Muscle of leg (tissue), 11 donors: ENCODE data around the gene SCUBE1. TPM values are rescaled to one million over a fixed set of nuclear protein-coding genes. Genes with fewer than 3 reads are reported as not detected.

ENCODE experiments used
- DNase-seq: peaks from one replicate; pipeline ENCODE4 v3.0.0; 2013
- H3K27ac ChIP-seq: one replicate; pipeline ENCODE4 v1.5.1; 2013; ENCODE audit warnings: mild to moderate bottlenecking, low read length, control low read depth
- H3K27me3 ChIP-seq: one replicate; pipeline ENCODE4 v1.6.1; 2013; ENCODE audit warnings: low read length; ENCODE audit not compliant: control insufficient read depth, insufficient read depth
- H3K36me3 ChIP-seq: one replicate; pipeline ENCODE4 v1.6.1; 2013; ENCODE audit warnings: low read length; ENCODE audit not compliant: control insufficient read depth, insufficient read depth
- H3K4me1 ChIP-seq: one replicate; pipeline ENCODE4 v1.6.1; 2013; ENCODE audit warnings: low read length; ENCODE audit not compliant: control insufficient read depth, insufficient read depth
- H3K4me3 ChIP-seq: one replicate; pipeline ENCODE4 v1.5.1; 2013; ENCODE audit warnings: low read length, control low read depth
- H3K9me3 ChIP-seq: replicated peaks from 2 replicates; pipeline ENCODE4 v1.6.1; 2013; ENCODE audit warnings: low read depth, low read length; ENCODE audit not compliant: control insufficient read depth
- WGBS: methylation state at CpG from one replicate; pipeline ENCODE4 v1.1.5; 2013; ENCODE audit warnings: missing lambda C conversion rate; ENCODE audit not compliant: insufficient coverage; 5-methylcytosine and 5-hydroxymethylcytosine counted together
- polyA plus RNA-seq, 8 donors: library from polyadenylated mRNA; unstranded; fragments of 120-200 nt; gene quantifications; one replicate each; pipeline versions ENCODE4 v1.2.1 to v1.2.3, GENCODE V29; 2013; ENCODE audit warnings: inconsistent platforms in 1 of 8, low replicate concordance in 1 of 8; ENCODE audit not compliant: insufficient read length in 8 of 8, insufficient read depth in 1 of 8
- total RNA-seq: library from RNA; stranded (reverse); fragments of 120-200 nt; gene quantifications from one replicate; pipeline ENCODE4 v1.2.4, GENCODE V29; 2013

Gene SCUBE1
- total and polyA plus RNA-seq, 9 donors, result 0.13 to 2.1 (median 0.45) TPM

DNA sequence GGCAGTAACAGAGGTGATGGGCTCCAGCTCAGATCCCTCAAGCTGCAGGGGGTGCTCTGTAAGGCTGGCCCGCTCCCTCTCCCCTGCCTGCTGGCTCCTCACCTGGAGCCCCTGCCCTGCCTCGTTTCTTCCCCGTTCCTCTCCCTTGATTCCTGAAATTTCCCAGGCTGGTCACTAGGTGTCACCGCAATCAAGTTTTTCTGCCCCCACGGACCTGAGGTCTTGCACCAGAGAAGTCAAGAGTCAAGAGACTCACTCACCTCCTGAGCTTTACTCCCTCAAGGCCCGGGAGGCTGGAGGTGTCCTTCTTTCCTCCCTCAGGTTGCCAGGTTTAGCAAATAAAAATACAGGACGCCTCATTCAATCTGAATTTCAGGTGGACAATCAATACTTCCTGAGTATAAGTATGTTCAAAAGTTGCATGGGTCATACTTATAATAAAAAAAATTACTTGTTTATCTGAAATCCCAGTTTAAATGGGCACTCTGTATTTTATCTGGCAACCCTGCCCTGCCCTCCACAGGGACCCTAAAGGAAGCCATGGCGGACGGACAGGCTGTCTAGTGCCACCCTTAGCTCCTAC lies 69.2 kb downstream of the SCUBE1 start:
- 7% methylated on average over 5 of the region's 9 CpGs for WGBS
- Histone ChIP-seq H3K36me3 (no peaks in the 10 kb centered on the region), H3K27ac (no peak overlapping the region), H3K4me1 (peaks cover 1% of the 10 kb centered on the region), H3K9me3 (no peaks in the 10 kb centered on the region), H3K4me3 (no peak overlapping the region), H3K27me3 (peaks cover 19% of the 10 kb centered on the region)
- DNase-seq, result peak; percentile 68

- Histone ChIP-seq H3K27ac (no peak overlapping the region), H3K4me1 (peaks cover 11% of the 10 kb centered on the region), H3K36me3 (no peaks in the 10 kb centered on the region), H3K4me3 (no peak overlapping the region), H3K9me3 (no peaks in the 10 kb centered on the region), H3K27me3 (peaks cover 21% of the 10 kb centered on the region)
- WGBS, result 67% methylated on average over 10 of the region's 12 CpGs
- DNase-seq, result no peak
Observed at GRCh38 chr22:43272869-43273318, 70.3 kb downstream of the SCUBE1 start.

- Histone ChIP-seq H3K27ac (no peak overlapping the region), H3K9me3 (no peaks in the 10 kb centered on the region), H3K4me1 (peaks cover 17% of the 10 kb centered on the region), H3K36me3 (no peaks in the 10 kb centered on the region), H3K27me3 (peaks cover 21% of the 10 kb centered on the region), H3K4me3 (no peak overlapping the region)
- 72% methylated on average over 12 of the region's 12 CpGs for WGBS
- no peak for DNase-seq
Observed at GRCh38 chr22:43272301-43272700, 70.9 kb downstream of the SCUBE1 start.

DNA sequence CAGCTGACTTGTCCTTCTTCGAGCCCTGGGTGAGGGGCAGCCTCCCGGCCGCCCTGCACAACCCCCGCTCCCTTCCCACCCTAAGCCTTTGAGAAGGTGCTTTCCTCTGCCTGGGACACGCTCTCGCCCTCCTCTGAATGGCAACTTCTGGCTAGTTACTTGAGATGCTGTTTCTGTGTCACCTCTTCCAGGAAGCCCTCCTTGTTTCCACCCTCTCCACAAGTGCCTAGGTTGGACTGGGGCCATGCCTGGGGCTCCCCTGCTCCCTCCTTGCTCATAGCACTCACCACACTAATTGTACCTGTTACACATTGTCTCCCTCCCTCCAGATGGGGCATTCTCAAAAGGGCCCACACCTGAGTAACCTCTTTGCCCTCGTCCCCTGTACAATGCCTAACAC lies 72.2 kb downstream of the SCUBE1 start:
- WGBS, result 86% methylated on average over 7 of the region's 7 CpGs

GRCh38 chr22:43270314-43270908 lies 72.8 kb downstream of the SCUBE1 start:
- Histone ChIP-seq H3K27me3 (peaks cover 23% of the 10 kb centered on the region), H3K4me3 (no peak overlapping the region), H3K36me3 (no peaks in the 10 kb centered on the region), H3K4me1 (peaks cover 18% of the 10 kb centered on the region), H3K9me3 (no peaks in the 10 kb centered on the region), H3K27ac (no peak overlapping the region)
- no peak for DNase-seq
- 76% methylated on average over 9 of the region's 13 CpGs for WGBS

More for the DNA sequence above, 72.2 kb downstream of the SCUBE1 start:
- Histone ChIP-seq H3K4me1 (peaks cover 17% of the 10 kb centered on the region), H3K36me3 (no peaks in the 10 kb centered on the region), H3K27me3 (peaks cover 25% of the 10 kb centered on the region), H3K9me3 (no peaks in the 10 kb centered on the region), H3K4me3 (no peak overlapping the region), H3K27ac (no peak overlapping the region)
- no peak for DNase-seq

DNA sequence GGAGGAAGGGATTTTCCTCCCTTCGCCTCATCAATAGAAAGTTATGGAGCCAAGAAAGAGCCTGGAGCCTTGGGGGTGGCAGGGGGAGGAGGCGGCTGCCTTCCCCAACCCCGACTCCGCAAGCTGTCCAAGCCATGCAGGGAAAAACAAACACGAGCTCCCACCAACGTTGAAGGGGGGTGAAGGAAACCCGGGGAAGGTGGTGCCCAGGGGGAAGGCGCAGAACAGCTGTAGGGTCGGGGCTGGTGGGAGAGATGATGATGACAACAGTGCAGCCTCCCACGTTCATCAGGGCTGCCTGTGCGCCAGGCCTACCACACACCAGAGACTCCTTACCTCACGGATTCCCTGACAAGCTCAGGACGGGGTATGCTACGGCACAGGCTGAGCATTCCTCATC lies 73.5 kb downstream of the SCUBE1 start:
- no peak overlapping the region for H3K27ac ChIP-seq
- H3K4me1 ChIP-seq, result peaks cover 25% of the 10 kb centered on the region
- H3K36me3 ChIP-seq, result no peaks in the 10 kb centered on the region
- no peak overlapping the region for H3K4me3 ChIP-seq
- DNase-seq, result no peak
- no peaks in the 10 kb centered on the region for H3K9me3 ChIP-seq
- H3K27me3 ChIP-seq, result peaks cover 23% of the 10 kb centered on the region
- whole genome bisulfite sequencing, result 59% methylated on average over 5 of the region's 14 CpGs

DNA sequence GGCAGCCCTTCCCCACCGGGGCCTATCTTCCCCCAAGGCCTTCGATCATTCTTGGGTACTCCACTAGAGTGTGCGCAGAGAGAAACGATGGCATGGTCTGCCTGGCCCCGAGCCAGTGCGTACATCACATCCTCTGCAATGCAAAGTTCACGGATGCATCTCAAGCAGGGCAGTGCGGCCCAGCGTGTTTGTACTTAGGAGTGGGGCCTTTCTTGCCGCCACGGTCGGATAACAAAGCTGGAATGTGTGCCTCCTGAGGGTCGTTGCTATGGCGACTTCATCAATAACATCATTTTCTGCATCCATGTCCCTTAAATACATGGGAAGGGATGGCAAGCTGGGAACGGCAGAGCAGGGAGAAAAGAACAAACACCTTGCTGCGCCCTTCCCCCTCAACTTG lies 73.9 kb downstream of the SCUBE1 start:
- no peaks in the 10 kb centered on the region for H3K36me3 ChIP-seq
- H3K4me3 ChIP-seq, result no peak overlapping the region
- no peaks in the 10 kb centered on the region for H3K9me3 ChIP-seq
- WGBS, result 53% methylated on average over 6 of the region's 16 CpGs
- no peak for DNase-seq
- H3K4me1 ChIP-seq, result peaks cover 29% of the 10 kb centered on the region
- H3K27ac ChIP-seq, result no peak overlapping the region
- H3K27me3 ChIP-seq, result peaks cover 27% of the 10 kb centered on the region

DNA sequence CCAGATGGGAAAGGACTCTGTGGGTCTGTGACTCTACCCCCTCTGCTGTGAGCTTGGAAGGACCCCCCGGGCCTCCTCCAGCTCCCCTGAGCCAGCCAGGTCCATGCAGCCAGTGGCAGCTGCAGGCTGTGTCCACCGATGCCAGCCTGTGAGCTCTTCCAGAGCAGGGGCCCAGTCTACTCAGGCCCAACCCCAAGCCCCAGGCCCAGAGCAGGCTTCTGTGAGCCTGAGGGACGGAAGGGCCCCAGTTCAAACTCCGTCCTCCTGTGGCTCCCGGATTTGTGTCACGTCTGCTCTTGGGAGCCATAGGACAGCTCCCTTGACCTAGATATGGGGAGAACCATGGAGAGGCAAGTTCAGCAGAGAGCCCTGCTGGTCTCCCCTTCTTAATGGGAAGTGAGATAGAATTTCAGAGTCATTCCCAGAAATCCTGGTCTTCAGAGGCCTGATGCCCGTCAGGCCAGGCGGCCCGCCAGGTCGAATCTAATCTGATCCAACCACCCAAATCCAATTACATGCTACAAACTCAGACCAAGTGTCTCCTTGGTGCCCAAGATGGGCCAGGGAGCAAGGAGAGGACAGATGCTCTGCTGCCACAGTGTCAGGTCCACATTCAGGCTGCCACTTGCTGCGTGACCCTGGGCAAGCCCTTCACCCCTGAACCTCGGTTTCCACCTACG lies 75.1 kb downstream of the SCUBE1 start:
- 63% methylated on average over 11 of the region's 13 CpGs for WGBS
- Histone ChIP-seq H3K27ac (no peak overlapping the region), H3K4me1 (peaks cover 39% of the 10 kb centered on the region), H3K27me3 (peaks cover 35% of the 10 kb centered on the region), H3K9me3 (no peaks in the 10 kb centered on the region), H3K36me3 (no peaks in the 10 kb centered on the region), H3K4me3 (no peak overlapping the region)
- DNase-seq, result no peak

DNA sequence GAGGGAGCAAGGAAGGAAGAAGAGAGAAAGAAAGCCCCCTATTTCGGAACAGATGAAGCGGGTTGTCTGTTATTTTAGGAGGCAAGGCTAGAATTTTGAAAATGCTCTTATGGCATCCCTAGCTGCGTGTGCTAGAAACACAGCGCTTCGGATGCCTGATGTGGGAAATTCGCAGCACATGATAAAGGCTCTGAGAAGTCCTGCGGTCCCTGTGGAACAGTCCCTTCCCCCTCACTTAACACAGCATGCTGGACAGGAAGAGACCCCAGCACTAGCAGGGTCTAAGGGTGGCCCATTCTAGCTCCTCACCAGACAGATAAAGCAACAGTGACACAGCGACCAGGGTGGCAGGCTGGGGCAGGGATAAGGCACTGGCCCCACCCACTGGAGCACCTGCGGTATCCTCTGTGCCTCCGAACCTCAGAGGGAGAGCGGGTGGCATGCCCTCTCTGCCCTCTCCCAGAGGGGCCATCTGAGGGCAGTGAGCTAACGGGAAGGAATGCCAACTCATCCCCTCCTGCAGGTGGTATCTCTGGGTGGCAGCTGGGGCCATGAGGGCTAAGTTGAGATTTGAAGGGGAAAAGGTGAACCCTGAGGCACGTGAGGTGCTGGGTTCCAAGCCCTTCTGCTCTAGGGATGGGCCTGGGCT lies 75.7 kb downstream of the SCUBE1 start:
- Histone ChIP-seq H3K4me1 (peaks cover 39% of the 10 kb centered on the region), H3K4me3 (no peak overlapping the region), H3K36me3 (no peaks in the 10 kb centered on the region), H3K27ac (no peak overlapping the region), H3K9me3 (no peaks in the 10 kb centered on the region), H3K27me3 (peaks cover 34% of the 10 kb centered on the region)
- DNase-seq, result no peak
- WGBS, result 90% methylated on average over 8 of the region's 13 CpGs

- H3K27me3 ChIP-seq, result peaks cover 34% of the 10 kb centered on the region
- no peak for DNase-seq
- WGBS, result 75% methylated on average over 2 of the region's 9 CpGs
Observed at GRCh38 chr22:43266076-43266475, 77.1 kb downstream of the SCUBE1 start.

More at GRCh38 chr22:43266076-43266475, 77.1 kb downstream of the SCUBE1 start:
- Histone ChIP-seq H3K9me3 (no peaks in the 10 kb centered on the region), H3K36me3 (no peaks in the 10 kb centered on the region), H3K4me3 (no peak overlapping the region), H3K4me1 (peaks cover 39% of the 10 kb centered on the region), H3K27ac (no peak overlapping the region)
